ENCODE measurements around the gene KRTAP10-4.
"Not testable (repeated sequence)": the region's sequence is repeated elsewhere in the genome, so short reads cannot be mapped to it uniquely, and the experiment has no call there.

KRTAP10-4 gene, protein sequence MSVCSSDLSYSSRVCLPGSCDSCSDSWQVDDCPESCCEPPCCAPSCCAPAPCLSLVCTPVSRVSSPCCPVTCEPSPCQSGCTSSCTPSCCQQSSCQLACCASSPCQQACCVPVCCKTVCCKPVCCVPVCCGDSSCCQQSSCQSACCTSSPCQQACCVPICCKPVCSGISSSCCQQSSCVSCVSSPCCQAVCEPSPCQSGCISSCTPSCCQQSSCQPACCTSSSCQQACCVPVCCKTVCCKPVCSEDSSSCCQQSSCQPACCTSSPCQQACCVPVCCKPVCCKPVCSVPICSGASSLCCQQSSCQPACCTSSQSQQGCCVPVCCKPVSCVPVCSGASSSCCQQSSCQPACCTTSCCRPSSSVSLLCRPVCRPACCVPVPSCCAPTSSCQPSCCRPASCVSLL

DNA sequence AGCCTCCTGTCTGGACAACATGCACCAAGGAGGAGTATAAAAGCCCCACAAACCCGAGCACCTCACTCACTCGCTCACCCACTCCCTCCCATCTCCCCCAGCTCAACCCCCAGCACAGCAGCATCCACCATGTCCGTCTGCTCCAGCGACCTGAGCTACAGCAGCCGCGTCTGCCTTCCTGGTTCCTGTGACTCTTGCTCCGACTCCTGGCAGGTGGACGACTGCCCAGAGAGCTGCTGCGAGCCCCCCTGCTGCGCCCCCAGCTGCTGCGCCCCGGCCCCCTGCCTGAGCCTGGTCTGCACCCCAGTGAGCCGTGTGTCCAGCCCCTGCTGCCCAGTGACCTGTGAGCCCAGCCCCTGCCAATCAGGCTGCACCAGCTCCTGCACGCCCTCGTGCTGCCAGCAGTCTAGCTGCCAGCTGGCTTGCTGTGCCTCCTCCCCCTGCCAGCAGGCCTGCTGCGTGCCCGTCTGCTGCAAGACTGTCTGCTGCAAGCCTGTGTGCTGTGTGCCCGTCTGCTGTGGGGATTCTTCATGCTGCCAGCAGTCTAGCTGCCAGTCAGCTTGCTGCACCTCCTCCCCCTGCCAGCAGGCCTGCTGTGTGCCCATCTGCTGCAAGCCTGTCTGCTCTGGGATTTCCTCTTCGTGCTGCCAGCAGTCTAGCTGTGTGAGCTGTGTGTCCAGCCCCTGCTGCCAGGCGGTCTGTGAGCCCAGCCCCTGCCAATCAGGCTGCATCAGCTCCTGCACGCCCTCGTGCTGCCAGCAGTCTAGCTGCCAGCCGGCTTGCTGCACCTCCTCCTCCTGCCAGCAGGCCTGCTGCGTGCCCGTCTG, at the start of gene KRTAP10-4:
KRTAP10-4 (plus strand) TSS at position 100 of the 827 bp plus-strand sequence; CDS start at position 130, 30 bp downstream.
- in situ Hi-C loops (cut with MboI; ENCODE audit: low sequenced_read_pairs): not testable (repeated sequence)

DNA sequence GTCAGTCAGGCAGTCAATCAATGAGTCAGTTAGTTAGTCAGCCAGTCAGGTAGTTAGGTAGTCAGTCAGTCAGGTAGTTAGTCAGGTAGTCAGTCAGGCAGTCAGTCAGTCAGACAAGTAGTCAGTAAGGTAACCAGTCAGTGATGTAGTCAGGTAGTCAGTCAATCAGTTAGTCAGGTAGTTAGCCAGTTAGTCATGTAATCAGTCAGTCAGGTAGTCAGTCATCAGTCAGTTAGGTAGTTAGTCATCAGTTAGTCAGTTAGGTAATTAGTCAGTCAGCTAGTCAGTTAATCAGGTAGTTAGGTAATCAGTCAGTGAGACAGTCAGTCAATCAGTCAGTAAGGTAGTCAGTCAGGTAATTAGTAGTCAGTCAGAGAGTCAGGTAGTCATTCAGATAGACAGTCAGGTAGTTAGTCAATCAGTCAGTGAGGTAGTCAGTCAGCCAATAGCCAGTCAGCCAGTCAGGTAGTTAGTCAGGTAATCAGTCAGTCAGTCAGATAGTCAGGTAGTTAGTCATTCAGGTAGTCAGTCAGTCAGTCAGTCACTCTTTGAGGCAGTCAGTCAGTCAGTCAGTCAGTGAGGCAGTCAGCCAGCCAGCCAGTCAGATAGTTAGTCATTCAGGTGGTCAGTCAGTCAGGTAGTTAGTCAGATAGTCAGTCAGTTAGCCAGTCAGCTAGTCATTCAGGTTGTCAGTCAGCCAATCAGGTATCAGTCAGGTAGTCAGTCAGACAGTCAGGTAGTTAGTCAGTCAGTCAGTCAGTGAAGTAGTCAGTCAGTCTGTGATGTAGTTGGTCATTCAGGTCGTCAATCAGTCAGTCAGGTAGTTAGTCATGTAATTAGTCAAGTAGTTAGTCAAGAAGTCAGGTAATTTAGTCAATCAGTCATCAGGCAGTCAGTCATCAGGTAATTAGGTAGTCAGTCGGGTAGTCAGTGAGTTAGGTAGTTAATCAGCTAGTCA, 48.8 kb upstream of the KRTAP10-4 start:
- in situ Hi-C loops (cut with MboI; ENCODE audit: low sequenced_read_pairs): loop anchor here (25.0 kb wide), 1 partner anchor 413 kb away; the partner anchor contains the start of gene SLX9

DNA sequence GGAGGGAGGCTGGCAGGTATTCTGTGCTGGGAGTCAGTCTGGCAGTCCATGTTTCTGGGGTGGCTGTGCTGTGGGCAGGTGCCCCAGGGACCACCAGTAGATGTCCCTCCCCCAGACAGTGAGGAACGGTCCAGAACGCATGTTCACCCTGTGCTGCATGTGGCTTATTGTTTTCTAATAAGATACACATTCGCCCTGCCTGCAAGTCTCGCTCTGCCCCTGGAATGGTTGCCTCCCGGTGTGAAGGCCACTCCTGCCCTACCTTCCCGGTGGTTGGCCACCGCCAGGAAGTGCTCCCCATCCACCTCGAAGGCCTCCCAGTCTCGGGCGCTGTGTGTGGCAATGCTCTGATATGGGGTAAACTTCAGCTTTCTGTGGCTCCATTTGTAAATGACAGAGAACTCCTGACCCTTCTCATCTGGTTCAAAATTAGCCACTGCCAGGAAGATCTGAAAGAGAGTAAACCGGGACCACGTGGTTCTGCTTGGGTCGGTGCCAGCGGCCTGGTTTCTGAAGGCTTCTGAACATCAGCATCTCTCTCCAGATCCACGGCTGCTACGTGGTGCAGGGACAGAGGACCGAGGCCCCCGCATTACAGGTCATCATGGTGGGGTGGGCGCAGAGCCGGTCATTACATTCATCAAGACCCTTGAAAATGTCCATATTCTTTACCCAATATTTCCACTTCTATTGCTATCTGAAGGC, 48.0 kb upstream of the KRTAP10-4 start:
- in situ Hi-C loops (cut with MboI; ENCODE audit: low sequenced_read_pairs): no loop called here

DNA sequence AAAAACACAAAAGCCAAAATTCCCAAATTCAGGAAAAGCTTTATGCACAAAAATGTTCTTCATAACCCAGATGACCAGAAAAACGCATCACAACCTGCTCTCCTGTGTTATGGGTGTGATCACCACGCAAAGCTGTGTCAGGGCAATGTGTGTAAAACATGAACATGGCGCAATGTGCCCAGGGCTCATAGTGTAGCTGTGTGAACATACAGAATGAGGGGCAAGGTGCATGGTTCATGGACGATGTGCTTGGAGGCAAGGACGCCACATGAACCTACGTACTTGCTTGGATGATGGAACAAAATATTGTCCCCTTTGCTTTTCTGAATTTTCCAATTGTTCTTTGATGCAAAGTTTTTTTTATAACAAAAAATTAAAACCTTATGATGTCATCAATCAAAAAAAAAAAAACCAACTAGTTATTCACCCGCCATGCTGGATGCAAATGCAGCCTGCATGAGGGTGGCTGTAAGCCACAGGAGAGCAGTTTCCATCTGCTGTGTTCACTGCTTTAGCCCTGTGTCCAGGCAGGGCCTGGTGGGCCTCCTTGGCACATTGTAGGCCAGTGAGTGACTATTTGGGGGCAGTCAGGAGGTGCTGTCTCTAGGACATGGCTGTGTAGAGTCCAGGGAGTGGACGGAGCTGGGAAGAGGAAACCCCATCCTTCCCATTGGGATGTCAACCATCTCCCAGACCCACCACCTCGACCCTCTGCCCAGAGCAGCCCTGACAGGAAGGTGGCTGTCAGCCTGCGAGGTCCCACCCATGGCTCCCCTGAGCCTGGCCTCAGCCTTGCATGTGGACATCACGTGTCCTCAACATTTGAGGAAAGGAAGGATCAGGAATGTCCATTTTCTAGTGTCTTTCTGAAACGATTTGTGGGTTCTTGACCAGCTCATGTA, 47.2 kb upstream of the KRTAP10-4 start:
- in situ Hi-C loops (cut with MboI; ENCODE audit: low sequenced_read_pairs): no loop called here

DNA sequence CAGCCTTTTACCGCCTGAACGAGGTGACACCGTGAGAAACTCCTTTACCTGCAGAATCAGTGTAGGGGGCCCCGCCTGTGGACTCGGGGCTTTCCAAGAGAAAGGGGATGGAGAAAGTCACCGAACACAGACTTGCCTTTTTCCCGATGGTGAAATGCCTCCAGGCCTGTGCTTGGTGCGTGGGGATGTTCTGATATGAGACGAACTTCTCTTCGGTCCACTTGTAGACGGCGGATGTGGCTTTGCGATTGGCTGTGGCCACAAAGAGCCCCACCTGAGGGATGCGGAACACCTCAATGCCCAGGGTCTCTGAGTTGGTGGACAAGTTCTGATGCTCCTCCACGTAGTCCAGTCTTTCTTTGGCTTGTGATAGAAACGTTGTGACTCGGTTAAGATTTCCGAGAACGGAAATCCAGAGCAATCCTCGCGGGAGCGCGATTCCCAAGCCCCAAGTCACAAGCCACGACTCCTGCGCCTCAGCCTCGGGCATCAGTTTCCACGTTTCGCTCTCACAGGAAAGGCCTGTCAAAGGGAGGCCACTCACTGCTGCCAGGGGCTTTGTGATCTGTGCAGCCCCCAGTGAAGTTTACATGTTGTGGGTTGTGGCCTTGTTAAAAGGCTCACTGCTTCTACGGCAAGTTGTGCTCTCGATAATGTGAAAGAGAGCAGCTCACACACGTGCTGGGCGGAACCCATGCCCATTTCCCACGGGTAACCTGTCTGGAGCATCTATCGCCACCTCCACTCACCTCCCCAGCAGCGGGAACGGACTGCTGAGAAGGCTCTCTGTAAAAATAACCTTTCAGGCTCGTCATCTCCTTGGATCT, 46.2 kb upstream of the KRTAP10-4 start:
- in situ Hi-C loops (cut with MboI; ENCODE audit: low sequenced_read_pairs): no loop called here

DNA sequence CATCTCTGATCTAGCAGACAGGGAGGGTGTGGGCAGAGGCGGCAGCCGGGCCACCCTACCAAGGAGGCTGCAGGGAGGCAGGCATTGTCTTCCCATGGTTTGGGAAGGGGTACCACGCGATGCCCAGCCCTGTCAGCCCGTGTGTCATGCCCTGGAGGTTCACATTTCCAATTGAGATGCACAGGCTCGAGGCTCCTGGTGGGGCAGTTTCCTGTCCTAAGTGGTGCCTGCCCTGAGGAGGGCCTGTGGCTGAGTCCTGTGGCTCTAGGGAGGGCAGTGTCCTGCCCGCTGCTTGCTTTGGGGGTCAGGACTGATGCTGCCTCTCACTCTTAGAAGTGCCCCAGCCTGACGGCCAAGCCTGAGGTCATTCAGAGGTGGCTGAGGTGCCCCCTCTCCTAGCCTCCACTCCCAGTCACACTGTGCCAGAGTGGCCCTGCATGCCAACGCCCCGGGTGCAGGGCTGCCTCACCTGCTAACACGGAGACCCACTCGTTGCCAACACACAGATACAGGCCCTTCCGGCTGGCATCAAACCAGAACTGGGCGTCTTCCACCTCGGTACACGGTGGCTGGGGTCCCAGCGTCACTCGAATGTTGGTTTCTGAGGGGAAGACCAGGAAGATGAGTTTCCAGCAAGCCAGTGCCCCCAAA, 45.4 kb upstream of the KRTAP10-4 start:
- in situ Hi-C loops (cut with MboI; ENCODE audit: low sequenced_read_pairs): no loop called here

DNA sequence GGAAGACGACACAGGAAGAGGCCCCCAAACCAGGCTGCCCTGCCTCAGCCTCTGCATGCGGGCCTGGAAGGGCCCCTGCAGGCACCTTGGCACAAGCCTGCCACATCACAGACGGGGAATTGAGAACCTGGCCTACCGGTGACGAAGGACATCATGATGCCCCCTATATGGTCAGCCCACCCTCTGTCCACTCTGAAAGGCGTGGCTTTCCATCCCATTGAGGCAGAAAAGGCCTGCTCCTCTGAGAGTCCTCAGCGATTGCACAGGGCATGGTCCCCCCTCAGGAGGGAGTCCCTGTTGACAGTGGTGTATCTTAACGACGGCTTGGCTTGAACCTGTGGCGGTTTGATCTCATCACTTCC, 44.9 kb upstream of the KRTAP10-4 start:
- in situ Hi-C loops (cut with MboI; ENCODE audit: low sequenced_read_pairs): no loop called here

DNA sequence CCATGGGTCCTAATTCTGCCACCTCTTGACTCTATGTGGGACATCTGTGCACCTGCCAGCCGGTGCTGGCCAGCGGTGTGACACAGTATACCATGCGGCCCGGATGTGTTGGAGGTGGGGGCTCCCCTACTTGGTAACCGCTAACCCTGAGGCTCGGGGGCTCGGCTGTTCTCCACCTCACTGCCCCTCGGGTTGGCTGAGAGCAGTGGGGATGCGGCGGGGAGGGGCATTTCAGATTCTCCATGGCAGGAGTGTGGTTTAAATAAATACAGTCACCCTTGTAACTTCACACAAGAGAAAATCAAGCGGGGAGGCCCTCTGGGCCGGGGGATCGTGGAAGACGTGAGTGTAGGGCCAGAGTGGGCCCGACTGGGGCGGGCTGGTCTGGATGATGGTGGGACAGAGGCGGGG, 44.5 kb upstream of the KRTAP10-4 start:
- in situ Hi-C loops (cut with MboI; ENCODE audit: low sequenced_read_pairs): no loop called here

DNA sequence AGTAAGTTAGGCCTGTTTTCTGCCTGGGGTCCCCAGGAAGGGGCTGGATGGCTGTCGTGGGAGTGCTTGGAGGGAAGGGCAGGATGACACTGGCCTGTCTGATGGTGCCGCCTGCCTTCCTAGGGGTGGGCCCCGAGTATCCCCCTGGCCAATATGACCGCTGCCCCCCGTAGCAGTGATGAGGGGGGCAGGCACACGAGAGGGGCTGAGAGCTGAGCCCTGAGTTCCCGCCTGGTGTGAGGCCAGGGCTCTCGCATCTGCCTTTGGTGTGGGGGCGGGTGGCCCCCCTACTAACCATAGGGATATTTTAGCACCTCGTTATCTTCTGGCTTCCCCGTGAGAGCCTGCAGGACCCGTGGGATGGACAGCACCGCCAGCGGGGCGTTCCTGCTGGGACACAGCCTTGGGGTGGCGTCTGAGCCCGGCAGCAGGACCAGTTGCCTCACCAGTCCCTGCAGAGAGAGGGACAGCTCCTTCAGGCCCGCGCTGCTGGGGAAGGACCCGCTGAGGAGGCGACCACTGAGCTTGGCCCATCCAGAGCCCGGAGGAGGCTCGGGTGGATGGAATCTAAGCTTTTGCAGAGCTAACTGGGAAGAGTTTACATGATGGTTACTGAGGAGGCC, 43.9 kb upstream of the KRTAP10-4 start:
- in situ Hi-C loops (cut with MboI; ENCODE audit: low sequenced_read_pairs): no loop called here

DNA sequence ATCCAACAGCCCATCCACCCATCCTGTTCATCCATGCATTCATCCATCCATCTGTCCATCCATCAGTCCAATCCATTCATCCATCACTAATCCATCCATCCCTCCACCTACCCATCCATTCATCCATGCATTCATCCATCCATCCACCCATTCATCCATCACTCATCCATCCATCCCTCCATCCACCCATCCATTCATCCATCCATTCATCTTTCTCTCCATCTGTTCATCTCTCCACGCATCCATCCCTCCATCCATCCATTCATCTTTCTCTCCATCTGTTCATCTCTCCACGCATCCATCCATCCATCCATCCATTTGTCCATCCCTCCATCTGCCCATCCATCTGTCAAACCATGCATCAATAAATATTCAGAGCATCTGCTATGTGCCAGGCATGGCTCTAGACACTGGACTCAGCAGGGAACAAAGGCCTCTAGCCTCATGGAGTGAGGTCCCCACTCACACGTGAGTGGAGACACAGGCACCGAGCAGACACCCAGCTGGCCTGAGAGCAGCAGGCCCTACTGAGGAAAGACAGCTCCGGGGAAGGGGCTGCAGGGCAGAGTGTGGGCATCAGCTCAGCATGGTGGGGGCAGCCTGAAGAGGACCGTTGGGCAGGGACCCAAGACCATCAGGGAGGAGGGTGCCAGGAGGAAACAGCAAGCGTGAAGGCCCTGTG, 43.2 kb upstream of the KRTAP10-4 start:
- in situ Hi-C loops (cut with MboI; ENCODE audit: low sequenced_read_pairs): no loop called here

DNA sequence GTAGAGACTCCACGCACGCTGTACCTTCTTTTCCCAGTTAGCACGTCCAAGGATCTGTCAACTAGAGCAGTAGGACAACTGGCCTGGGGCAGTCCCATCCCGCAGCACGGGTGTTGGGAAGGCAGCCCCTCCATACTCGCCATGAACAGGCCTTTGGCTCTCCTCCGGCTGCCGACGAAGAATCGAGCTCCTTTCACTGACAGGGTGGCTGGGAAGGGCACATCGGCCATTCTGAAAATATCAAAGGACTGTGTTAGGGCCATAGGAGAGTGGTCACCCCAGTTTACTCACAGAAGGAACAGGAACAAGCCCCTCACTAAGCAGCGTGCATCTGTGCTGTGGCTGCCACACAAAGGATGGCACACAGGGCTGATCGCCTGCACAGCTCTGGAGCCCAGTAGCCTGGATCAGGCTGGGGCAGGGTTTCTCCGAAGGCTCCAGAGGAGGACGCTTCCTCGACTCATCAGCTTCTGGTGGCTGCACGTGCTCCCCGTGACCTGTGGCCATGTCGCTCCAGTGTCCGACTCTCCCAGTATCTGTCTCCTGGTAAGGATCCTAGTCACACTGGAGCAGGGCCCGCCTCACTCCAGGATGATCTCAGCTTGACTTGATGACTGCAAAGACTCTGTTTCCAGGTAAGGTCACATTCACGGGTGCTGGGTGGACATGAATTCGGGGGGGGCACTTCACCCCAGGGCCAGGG, 42.5 kb upstream of the KRTAP10-4 start:
- in situ Hi-C loops (cut with MboI; ENCODE audit: low sequenced_read_pairs): no loop called here

DNA sequence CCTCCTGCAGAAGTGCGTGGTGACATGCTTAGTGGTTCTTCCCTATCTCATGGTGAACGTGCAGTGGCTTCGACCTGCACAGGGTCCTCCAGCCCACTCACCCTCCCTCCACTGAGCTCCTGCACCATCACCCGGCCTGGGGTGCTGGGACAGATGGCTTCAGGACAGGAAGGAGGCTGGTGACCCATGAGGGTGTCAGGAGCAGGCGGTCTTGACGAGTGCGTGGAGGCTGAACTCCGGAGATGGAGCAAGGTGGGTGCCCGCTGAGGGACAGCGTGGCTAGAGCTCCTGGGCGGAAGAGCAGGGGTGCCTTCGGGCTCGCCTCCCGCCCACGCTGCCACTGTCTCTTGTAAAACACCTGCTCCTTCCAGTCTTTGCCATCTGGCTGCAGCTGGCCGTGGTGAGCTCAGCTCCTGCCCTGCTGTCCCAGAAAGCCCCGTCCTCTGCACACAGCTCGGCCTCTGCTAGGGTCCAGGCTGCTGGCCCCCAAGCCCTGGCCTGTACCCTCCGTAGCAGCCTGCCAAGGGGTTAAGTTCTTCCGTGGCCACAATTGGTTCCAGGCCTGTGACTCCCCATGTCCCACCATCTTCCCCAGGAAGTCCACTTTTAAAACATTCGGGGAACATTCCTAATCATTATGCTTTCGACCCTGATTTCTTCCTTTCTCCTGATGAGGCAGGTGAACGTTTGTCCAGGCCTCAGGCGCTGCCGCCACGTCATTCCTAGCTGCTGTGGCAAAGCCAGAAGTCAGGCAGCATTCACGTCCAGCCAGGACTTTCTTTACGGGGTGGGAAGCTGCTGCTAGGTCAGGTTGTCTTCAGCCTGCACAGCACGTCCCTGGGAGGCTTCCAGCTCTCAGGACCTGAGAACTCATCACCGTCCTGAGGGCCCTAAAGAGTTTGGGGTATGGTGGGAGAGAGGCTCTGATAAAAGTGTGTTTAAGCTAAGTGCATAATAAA, 41.6 kb upstream of the KRTAP10-4 start:
- in situ Hi-C loops (cut with MboI; ENCODE audit: low sequenced_read_pairs): no loop called here

DNA sequence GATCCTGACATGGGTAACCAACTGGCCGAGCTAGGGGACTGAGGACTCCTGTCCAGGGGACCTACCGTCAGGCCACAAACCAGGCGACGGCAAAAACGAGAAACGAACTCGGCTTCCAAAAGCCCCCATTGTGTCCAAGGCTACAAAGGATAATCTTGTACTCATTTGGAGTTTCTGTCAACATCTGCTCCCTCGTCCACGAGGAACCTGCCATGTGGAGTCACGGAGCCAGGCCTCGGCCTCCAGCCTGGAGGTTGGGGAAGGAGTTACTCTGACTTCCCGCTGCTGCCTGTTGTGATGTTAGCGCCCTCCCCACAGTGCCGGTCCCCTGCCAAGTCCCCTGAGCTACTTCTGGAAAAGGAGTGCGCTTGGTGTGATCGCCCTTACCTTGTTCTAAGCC, 40.8 kb upstream of the KRTAP10-4 start:
- in situ Hi-C loops (cut with MboI; ENCODE audit: low sequenced_read_pairs): no loop called here

DNA sequence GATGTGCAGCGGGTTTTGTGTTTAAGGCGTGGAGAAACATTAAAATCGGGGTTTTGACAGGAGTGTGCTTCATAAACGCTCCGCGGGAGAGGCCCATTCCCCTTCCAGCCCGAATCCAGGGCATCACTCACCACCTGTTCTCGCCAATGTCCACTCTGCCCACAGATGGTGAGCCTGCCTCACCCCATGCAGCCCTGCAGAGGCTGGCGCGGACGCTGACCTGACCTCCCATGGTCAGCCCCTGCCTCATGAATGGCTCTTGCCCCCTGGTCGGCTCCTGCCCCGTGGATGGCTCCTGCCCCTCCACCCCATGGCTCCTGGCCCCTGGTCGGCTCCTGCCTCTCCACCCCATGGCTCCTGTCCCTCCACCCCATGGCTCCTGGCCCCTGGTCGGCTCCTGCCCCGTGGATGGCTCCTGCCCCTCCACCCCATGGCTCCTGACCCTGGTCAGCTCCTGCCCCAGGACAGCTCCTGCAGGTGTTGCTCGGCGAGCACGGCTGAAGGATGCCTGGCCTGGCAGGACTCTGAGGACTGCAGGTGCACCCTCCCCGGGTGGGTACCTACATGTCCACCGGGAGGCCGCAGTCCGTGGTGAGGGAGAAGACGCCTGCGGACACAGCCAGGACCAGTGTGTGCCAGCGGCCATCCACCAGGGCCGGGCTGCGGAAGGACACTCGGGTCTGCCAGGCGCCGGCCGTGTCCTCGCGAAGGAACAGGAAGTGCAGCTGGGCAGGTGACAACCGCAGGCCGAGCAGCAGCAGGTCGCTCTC, 40.2 kb upstream of the KRTAP10-4 start:
- in situ Hi-C loops (cut with MboI; ENCODE audit: low sequenced_read_pairs): no loop called here

Data from HL-60/S4 (cell line).